Effector memory CD4-positive, alpha-beta T cell (primary cell): ENCODE data around the gene TBC1D5.

Experiments
- DNase-seq, 3 donors: peaks; one replicate each; pipeline ENCODE4 v3.0.0-alpha.2; 2020
- H3K27ac ChIP-seq: 2 replicates; pipeline ENCODE4 v1.7.0; 2013; ENCODE audit warnings: mild to moderate bottlenecking, low read length, moderate library complexity; ENCODE audit not compliant: insufficient read depth, poor library complexity, severe bottlenecking
- H3K27me3 ChIP-seq: replicated peaks from 2 replicates; pipeline ENCODE4 v1.7.0; 2013; ENCODE audit warnings: mild to moderate bottlenecking, low read length; ENCODE audit not compliant: insufficient read depth, control insufficient read depth, poor library complexity, severe bottlenecking
- H3K36me3 ChIP-seq: 2 replicates; pipeline ENCODE4 v1.7.0; 2013; ENCODE audit warnings: mild to moderate bottlenecking, low read length, moderate library complexity; ENCODE audit not compliant: control insufficient read depth, insufficient read depth
- H3K4me1 ChIP-seq: 2 replicates; pipeline ENCODE4 v1.7.0; 2013; ENCODE audit warnings: low read length, mild to moderate bottlenecking; ENCODE audit not compliant: control insufficient read depth, insufficient read depth, poor library complexity, severe bottlenecking
- H3K4me3 ChIP-seq: 2 replicates; pipeline ENCODE4 v1.7.0; 2013; ENCODE audit warnings: low read length, low read depth, mild to moderate bottlenecking; ENCODE audit not compliant: insufficient read depth, poor library complexity, severe bottlenecking
- H3K9me3 ChIP-seq: 2 replicates; pipeline ENCODE4 v1.7.0; 2013; ENCODE audit warnings: mild to moderate bottlenecking, low read length, moderate library complexity; ENCODE audit not compliant: control insufficient read depth

The TBC1D5 gene

GRCh38 chr3:17444865-17445264, 297.6 kb downstream of the TBC1D5 start:
- no peaks in the 10 kb centered on the region for H3K27me3 ChIP-seq
- H3K4me1 ChIP-seq: no peaks in the 10 kb centered on the region

DNA sequence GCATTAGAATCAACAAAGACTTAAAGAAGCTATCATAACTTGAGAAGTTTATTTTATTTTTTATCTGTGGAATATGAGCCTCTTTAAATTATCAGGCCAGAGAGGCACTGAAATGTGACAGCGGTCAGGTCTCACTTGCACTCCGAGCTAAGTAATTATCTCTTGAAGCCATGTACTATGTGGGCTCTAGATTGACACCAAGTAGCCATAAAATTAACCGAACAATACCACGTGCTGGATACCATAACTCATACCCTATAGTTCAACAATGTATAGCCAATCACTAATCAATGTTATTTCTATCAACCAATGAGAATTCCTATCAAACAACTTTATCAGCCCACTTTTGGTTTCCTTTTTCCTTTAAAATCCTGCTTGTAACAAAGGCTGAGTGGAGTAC, 299.3 kb downstream of the TBC1D5 start:
- H3K4me1 ChIP-seq: no peaks in the 10 kb centered on the region
- no peak overlapping the region for H3K4me3 ChIP-seq
- no peak for DNase-seq
- H3K9me3 ChIP-seq: no peaks in the 10 kb centered on the region
- no peaks in the 10 kb centered on the region for H3K27me3 ChIP-seq
- H3K27ac ChIP-seq: no peak overlapping the region
- H3K36me3 ChIP-seq: no peaks in the 10 kb centered on the region

More at GRCh38 chr3:17444865-17445264, 297.6 kb downstream of the TBC1D5 start:
- DNase-seq: no peak
- Histone ChIP-seq H3K27ac (no peak overlapping the region), H3K9me3 (no peaks in the 10 kb centered on the region), H3K4me3 (no peak overlapping the region), H3K36me3 (no peaks in the 10 kb centered on the region)

GRCh38 chr3:17442332-17443049, 299.9 kb downstream of the TBC1D5 start:
- Histone ChIP-seq H3K9me3 (no peaks in the 10 kb centered on the region), H3K4me1 (no peaks in the 10 kb centered on the region), H3K4me3 (no peak overlapping the region), H3K36me3 (no peaks in the 10 kb centered on the region), H3K27me3 (no peaks in the 10 kb centered on the region), H3K27ac (no peak overlapping the region)
- no peak for DNase-seq

GRCh38 chr3:17433876-17434275, 308.6 kb downstream of the TBC1D5 start:
- Histone ChIP-seq H3K36me3 (no peaks in the 10 kb centered on the region), H3K4me3 (no peak overlapping the region), H3K9me3 (no peaks in the 10 kb centered on the region), H3K27me3 (no peaks in the 10 kb centered on the region), H3K4me1 (no peaks in the 10 kb centered on the region), H3K27ac (no peak overlapping the region)
- no peak for DNase-seq

DNA sequence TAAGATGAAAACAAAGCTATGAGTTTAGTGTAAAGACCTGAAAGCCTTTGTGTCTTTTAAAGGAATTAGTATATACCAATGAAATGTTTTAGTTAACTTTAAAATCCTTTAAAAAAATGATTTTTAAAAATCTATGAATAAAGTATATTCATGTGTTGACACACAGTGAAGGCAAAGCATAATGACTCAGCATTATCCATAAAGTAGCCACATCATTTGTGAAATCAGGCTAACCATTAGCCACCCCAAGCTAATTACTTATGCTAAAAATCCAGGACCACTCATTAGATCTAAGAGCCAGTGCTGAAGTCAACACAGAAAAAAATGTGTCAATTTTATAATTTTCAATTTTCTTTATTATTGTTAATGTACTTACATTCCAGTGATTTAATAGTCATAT, 310.2 kb downstream of the TBC1D5 start:
- DNase-seq: no peak
- Histone ChIP-seq H3K9me3 (no peaks in the 10 kb centered on the region), H3K4me3 (no peak overlapping the region), H3K27me3 (no peaks in the 10 kb centered on the region), H3K4me1 (no peaks in the 10 kb centered on the region), H3K36me3 (no peaks in the 10 kb centered on the region), H3K27ac (no peak overlapping the region)

GRCh38 chr3:17431484-17432045, 310.9 kb downstream of the TBC1D5 start:
- Histone ChIP-seq H3K36me3 (no peaks in the 10 kb centered on the region), H3K9me3 (no peaks in the 10 kb centered on the region), H3K4me3 (no peak overlapping the region), H3K27me3 (no peaks in the 10 kb centered on the region), H3K27ac (no peak overlapping the region), H3K4me1 (no peaks in the 10 kb centered on the region)
- no peak for DNase-seq

- no peaks in the 10 kb centered on the region for H3K36me3 ChIP-seq
- no peak overlapping the region for H3K27ac ChIP-seq
- H3K9me3 ChIP-seq: no peaks in the 10 kb centered on the region
- H3K27me3 ChIP-seq: no peaks in the 10 kb centered on the region
- DNase-seq: no peak
- H3K4me1 ChIP-seq: no peaks in the 10 kb centered on the region
- H3K4me3 ChIP-seq: no peak overlapping the region
Measured at GRCh38 chr3:17431004-17431403, 311.4 kb downstream of the TBC1D5 start.

DNA sequence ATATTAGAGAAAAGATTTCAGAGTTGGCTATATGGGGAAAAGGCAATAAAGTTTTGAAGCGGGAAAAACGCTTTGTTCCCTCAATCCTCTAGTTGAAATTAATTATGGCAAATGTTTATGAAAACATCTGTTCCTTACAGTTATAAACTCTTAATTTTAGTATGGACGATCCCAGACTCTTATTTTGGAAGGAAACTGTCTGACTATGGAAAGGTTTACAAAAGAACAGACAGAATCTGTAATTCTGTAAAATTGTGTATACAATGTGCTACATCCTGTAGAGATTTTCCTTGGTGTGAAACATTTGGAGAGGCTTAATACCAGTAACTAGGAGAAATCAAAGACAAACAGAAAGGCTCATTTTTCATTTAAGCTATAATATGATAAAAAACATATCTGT, 311.8 kb downstream of the TBC1D5 start:
- Histone ChIP-seq H3K9me3 (no peaks in the 10 kb centered on the region), H3K4me1 (no peaks in the 10 kb centered on the region), H3K4me3 (no peak overlapping the region), H3K27ac (no peak overlapping the region), H3K27me3 (no peaks in the 10 kb centered on the region), H3K36me3 (no peaks in the 10 kb centered on the region)
- DNase-seq: no peak

GRCh38 chr3:17423786-17424536, 318.5 kb downstream of the TBC1D5 start:
- Histone ChIP-seq H3K4me1 (no peaks in the 10 kb centered on the region), H3K27ac (no peak overlapping the region), H3K9me3 (no peaks in the 10 kb centered on the region), H3K27me3 (no peaks in the 10 kb centered on the region), H3K4me3 (no peak overlapping the region), H3K36me3 (no peaks in the 10 kb centered on the region)
- no peak for DNase-seq

DNA sequence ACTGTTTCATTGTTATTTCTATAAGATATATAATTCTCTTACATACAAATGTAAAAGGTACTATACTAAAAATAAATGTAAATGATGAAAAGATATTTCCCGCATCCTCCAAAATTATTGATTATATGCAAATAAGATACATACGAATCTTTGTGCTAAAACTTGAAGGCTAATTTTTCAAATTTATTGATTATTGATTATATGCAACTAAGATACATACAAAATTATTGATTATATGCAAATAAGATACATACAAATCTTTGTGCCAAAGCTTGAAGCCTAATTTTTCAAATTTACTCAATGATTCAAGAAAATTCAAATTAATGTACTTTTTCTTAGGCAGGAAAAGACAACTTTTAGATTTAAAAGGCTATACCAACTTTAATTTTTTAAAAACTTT, 319.8 kb downstream of the TBC1D5 start:
- Histone ChIP-seq H3K4me1 (no peaks in the 10 kb centered on the region), H3K27me3 (no peaks in the 10 kb centered on the region), H3K36me3 (no peaks in the 10 kb centered on the region), H3K4me3 (no peak overlapping the region), H3K27ac (no peak overlapping the region), H3K9me3 (no peaks in the 10 kb centered on the region)
- no peak for DNase-seq
